Stimulated activated naive CD8-positive, alpha-beta T cell treated with anti-CD3 and anti-CD28 coated beads, Interleukin-15, amount 100 ng/mL, for 72 hours (primary cell): ENCODE data around the gene MYT1.

Source experiments
- ATAC-seq: fragments of 150-1000 bp; cut with Tn5 transposase; 2 replicates; pipeline ENCODE4 v1.10.0; 2021; ENCODE audit warnings: mild to moderate bottlenecking, moderate library complexity
- DNase-seq, 2 donors: peaks; one replicate each; pipeline ENCODE4 v3.0.0; 2021 to 2022
- H3K27ac Mint-ChIP-seq, 2 donors: one replicate each; pipeline ENCODE4 v1.8.0; 2022; ENCODE audit warnings: mild to moderate bottlenecking in 2 of 2, mixed read lengths in 2 of 2, moderate library complexity in 2 of 2
- H3K27me3 Mint-ChIP-seq: one replicate; pipeline ENCODE4 v1.8.0; 2022; ENCODE audit warnings: mixed read lengths
- H3K4me1 Mint-ChIP-seq: one replicate; pipeline ENCODE4 v1.8.0; 2022; ENCODE audit warnings: mild to moderate bottlenecking, mixed read lengths
- H3K4me3 Mint-ChIP-seq, 2 donors: one replicate each; pipeline ENCODE4 v1.8.0; 2022; ENCODE audit warnings: mild to moderate bottlenecking in 2 of 2, mixed read lengths in 2 of 2, moderate library complexity in 1 of 2
- H3K9me3 Mint-ChIP-seq, 2 donors: one replicate each; pipeline ENCODE4 v1.8.0; 2022; ENCODE audit warnings: mixed read lengths in 2 of 2

Gene MYT1

GRCh38 chr20:64220891-64221527 is 56.8 kb downstream of the MYT1 start:
- Mint-ChIP-seq H3K4me3 (no peak overlapping the region), H3K27ac (no peak overlapping the region), H3K9me3 (no peaks in the 10 kb centered on the region), H3K4me1 (peaks cover 19% of the 10 kb centered on the region), H3K27me3 (peaks cover 16% of the 10 kb centered on the region)
- DNase-seq (no peak), ATAC-seq (no peak)

GRCh38 chr20:64222291-64222735 is 58.1 kb downstream of the MYT1 start:
- Mint-ChIP-seq H3K4me3 (no peak overlapping the region), H3K4me1 (peaks cover 28% of the 10 kb centered on the region), H3K27me3 (peaks cover 16% of the 10 kb centered on the region), H3K27ac (no peak overlapping the region), H3K9me3 (no peaks in the 10 kb centered on the region)
- no peak for DNase-seq
- no peak for ATAC-seq

- H3K9me3 Mint-ChIP-seq = no peaks in the 10 kb centered on the region
- no peak for ATAC-seq
- H3K27me3 Mint-ChIP-seq = peaks cover 16% of the 10 kb centered on the region
- peak overlapping the region; percentile 7 to 79 for H3K27ac Mint-ChIP-seq
- no peak for DNase-seq
- no peak overlapping the region for H3K4me3 Mint-ChIP-seq
- peaks cover 32% of the 10 kb centered on the region for H3K4me1 Mint-ChIP-seq
These were observed 58.7 kb downstream of the MYT1 start for GRCh38 chr20:64222851-64223525.

GRCh38 chr20:64223526-64224067 is 59.3 kb downstream of the MYT1 start:
- Mint-ChIP-seq H3K27ac (peak overlapping the region in 1 of 2 donors; percentile 72), H3K4me1 (peaks cover 36% of the 10 kb centered on the region), H3K27me3 (peaks cover 16% of the 10 kb centered on the region), H3K4me3 (no peak overlapping the region), H3K9me3 (no peaks in the 10 kb centered on the region)
- ATAC-seq (no peak), DNase-seq (no peak)

GRCh38 chr20:64224351-64225170 is 60.3 kb downstream of the MYT1 start:
- H3K27ac Mint-ChIP-seq = no peak overlapping the region
- H3K4me1 Mint-ChIP-seq = peaks cover 36% of the 10 kb centered on the region
- H3K27me3 Mint-ChIP-seq = peaks cover 16% of the 10 kb centered on the region
- no peak overlapping the region for H3K4me3 Mint-ChIP-seq
- ATAC-seq (no peak), DNase-seq (no peak)
- no peaks in the 10 kb centered on the region for H3K9me3 Mint-ChIP-seq

- no peak overlapping the region for H3K4me3 Mint-ChIP-seq
- ATAC-seq (no peak), DNase-seq (no peak)
- peaks cover 36% of the 10 kb centered on the region for H3K4me1 Mint-ChIP-seq
- H3K27ac Mint-ChIP-seq = no peak overlapping the region
- no peaks in the 10 kb centered on the region for H3K9me3 Mint-ChIP-seq
- peaks cover 16% of the 10 kb centered on the region for H3K27me3 Mint-ChIP-seq
These were observed 60.9 kb downstream of the MYT1 start for GRCh38 chr20:64225171-64225595.

GRCh38 chr20:64225828-64226598 is 61.8 kb downstream of the MYT1 start:
- DNase-seq (no peak), ATAC-seq (no peak)
- Mint-ChIP-seq H3K4me3 (no peak overlapping the region), H3K4me1 (peaks cover 36% of the 10 kb centered on the region), H3K27ac (no peak overlapping the region), H3K27me3 (peaks cover 16% of the 10 kb centered on the region), H3K9me3 (no peaks in the 10 kb centered on the region)

GRCh38 chr20:64226686-64227580 is 62.7 kb downstream of the MYT1 start:
- H3K9me3 Mint-ChIP-seq = no peaks in the 10 kb centered on the region
- ATAC-seq = no peak
- H3K27me3 Mint-ChIP-seq = peaks cover 16% of the 10 kb centered on the region
- no peak for DNase-seq
- no peak overlapping the region for H3K27ac Mint-ChIP-seq
- H3K4me1 Mint-ChIP-seq = peaks cover 36% of the 10 kb centered on the region
- H3K4me3 Mint-ChIP-seq = no peak overlapping the region

- Mint-ChIP-seq H3K27me3 (peaks cover 10% of the 10 kb centered on the region), H3K9me3 (no peaks in the 10 kb centered on the region), H3K4me3 (no peak overlapping the region), H3K27ac (no peak overlapping the region), H3K4me1 (peaks cover 36% of the 10 kb centered on the region)
- DNase-seq (no peak), ATAC-seq (no peak)
These were observed 63.9 kb downstream of the MYT1 start for GRCh38 chr20:64228086-64228653.

GRCh38 chr20:64228751-64229506 is 64.7 kb downstream of the MYT1 start:
- H3K9me3 Mint-ChIP-seq = no peaks in the 10 kb centered on the region
- no peak overlapping the region for H3K27ac Mint-ChIP-seq
- DNase-seq (no peak), ATAC-seq (no peak)
- H3K4me3 Mint-ChIP-seq = no peak overlapping the region
- peaks cover 40% of the 10 kb centered on the region for H3K4me1 Mint-ChIP-seq
- H3K27me3 Mint-ChIP-seq = peaks cover 2% of the 10 kb centered on the region

GRCh38 chr20:64229507-64230061 is 65.3 kb downstream of the MYT1 start:
- Mint-ChIP-seq H3K4me3 (no peak overlapping the region), H3K4me1 (peaks cover 33% of the 10 kb centered on the region), H3K27ac (peak overlapping the region in 1 of 2 donors; percentile 20), H3K9me3 (no peaks in the 10 kb centered on the region), H3K27me3 (no peaks in the 10 kb centered on the region)
- no peak for ATAC-seq
- no peak for DNase-seq

- H3K27ac Mint-ChIP-seq = no peak overlapping the region
- no peak overlapping the region for H3K4me3 Mint-ChIP-seq
- peaks cover 28% of the 10 kb centered on the region for H3K4me1 Mint-ChIP-seq
- H3K27me3 Mint-ChIP-seq = no peaks in the 10 kb centered on the region
- DNase-seq = no peak
- ATAC-seq = no peak
- H3K9me3 Mint-ChIP-seq = no peaks in the 10 kb centered on the region
These were observed 66.4 kb downstream of the MYT1 start for GRCh38 chr20:64230461-64231145.
